NB4 (cell line): Measurements from ENCODE around the gene NBPF10.
"Not testable (repeated sequence)": the region's sequence is repeated elsewhere in the genome, so short reads cannot be mapped to it uniquely, and the experiment has no call there.

Experiments
- CTCF ChIP-seq: IDR thresholded peaks from one replicate; pipeline ENCODE4 v1.5.1; 2012; ENCODE audit warnings: low read depth, low read length
- POLR2A ChIP-seq: IDR thresholded peaks from 2 replicates; pipeline ENCODE4 v1.6.1; 2011; ENCODE audit warnings: mild to moderate bottlenecking; ENCODE audit not compliant: insufficient read length; ENCODE audit errors: extremely low read depth

- TF ChIP-seq POLR2A, CTCF: not testable (repeated sequence)
Measured at GRCh38 chr1:146167740-146168139, 23.1 kb upstream of the NBPF10 start.
